KMS-11 (cell line): ENCODE measurements around the gene BRD4.

Experiments used
- H2AFZ ChIP-seq: fragments of 200-600 bp; sonication (generic); 2 replicates; pipeline ENCODE4 v1.6.1; 2016; ENCODE audit warnings: antibody characterized with exemption, mixed run types, low read depth
- H3K27ac ChIP-seq: fragments of 200-600 bp; sonication (generic); 2 replicates; pipeline ENCODE4 v1.6.1; 2016; ENCODE audit warnings: mild to moderate bottlenecking, mixed run types
- H3K27me3 ChIP-seq: fragments of 200-600 bp; sonication (generic); 2 replicates; pipeline ENCODE4 v1.6.1; 2017; ENCODE audit warnings: mild to moderate bottlenecking, low read depth, mixed run types, moderate library complexity; ENCODE audit not compliant: insufficient read depth
- H3K36me3 ChIP-seq: fragments of 200-600 bp; sonication (generic); 2 replicates; pipeline ENCODE4 v1.6.1; 2017; ENCODE audit warnings: mild to moderate bottlenecking, mixed run types; ENCODE audit not compliant: insufficient read depth
- H3K4me1 ChIP-seq: fragments of 200-600 bp; sonication (generic); 2 replicates; pipeline ENCODE4 v1.6.1; 2016; ENCODE audit warnings: mild to moderate bottlenecking, low read depth, mixed run types; ENCODE audit not compliant: poor library complexity, severe bottlenecking
- H3K4me2 ChIP-seq: fragments of 200-600 bp; sonication (generic); 2 replicates; pipeline ENCODE4 v1.7.0; 2016; ENCODE audit warnings: mild to moderate bottlenecking, mixed run types
- H3K4me3 ChIP-seq: fragments of 200-600 bp; sonication (generic); IDR thresholded peaks from 2 replicates; pipeline ENCODE4 v1.6.1; 2017; ENCODE audit warnings: low read depth, low read length, mixed read lengths; ENCODE audit not compliant: insufficient read depth
- H3K79me2 ChIP-seq: fragments of 200-600 bp; sonication (generic); 2 replicates; pipeline ENCODE4 v1.6.1; 2016; ENCODE audit warnings: low read depth, mixed run types; ENCODE audit not compliant: insufficient read depth
- H3K9ac ChIP-seq: fragments of 200-600 bp; sonication (generic); 2 replicates; pipeline ENCODE4 v1.6.1; 2016; ENCODE audit warnings: mild to moderate bottlenecking, mixed run types
- H4K20me1 ChIP-seq: fragments of 200-600 bp; sonication (generic); 2 replicates; pipeline ENCODE4 v1.6.1; 2016; ENCODE audit warnings: mild to moderate bottlenecking, mixed run types; ENCODE audit not compliant: insufficient read depth
- CTCF ChIP-seq: fragments of 200-600 bp; sonication (generic); conservative IDR thresholded peaks from 2 replicates; pipeline ENCODE4 v1.6.1; 2017; ENCODE audit warnings: low read depth, mild to moderate bottlenecking, antibody characterized with exemption, low read length, moderate library complexity, mixed read lengths

Gene BRD4

DNA sequence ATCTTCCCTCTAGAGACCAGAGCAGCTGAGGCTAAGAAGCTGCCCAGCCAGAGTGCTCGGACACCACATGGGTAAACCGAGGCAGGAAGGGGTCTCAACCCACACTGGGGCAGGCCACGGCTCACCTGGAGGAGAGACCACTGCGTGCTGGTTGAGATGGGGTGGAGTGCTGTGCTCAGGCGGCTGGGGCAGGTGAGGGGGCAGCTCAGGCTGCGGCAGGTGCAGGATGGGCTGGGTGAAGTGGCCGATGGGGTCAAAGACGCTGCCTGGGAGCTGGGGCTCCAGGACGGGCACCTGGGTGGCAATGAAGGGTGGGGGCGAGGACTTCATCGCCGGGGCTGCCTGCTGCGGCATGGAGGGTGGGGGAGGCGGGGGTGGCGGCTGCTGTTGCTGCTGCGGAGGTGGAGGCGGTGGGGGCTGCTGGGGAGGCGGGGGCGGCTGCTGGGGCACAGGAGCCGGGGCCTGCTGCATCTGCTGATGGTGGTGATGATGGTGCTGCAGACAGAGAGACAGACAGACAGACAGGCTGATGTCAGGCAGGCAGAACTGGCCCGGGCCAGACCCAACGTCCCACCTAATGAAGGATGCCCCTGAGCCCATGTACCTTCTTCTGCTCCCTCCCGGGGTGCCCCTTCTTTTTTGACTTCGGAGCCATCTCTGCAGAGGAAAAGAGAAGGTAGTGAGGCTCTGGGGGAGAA is 88.1 kb downstream of the BRD4 start:
- Histone ChIP-seq H3K4me3 (no peak overlapping the region), H3K4me1 (peaks cover 7% of the 10 kb centered on the region), H3K36me3 (no peaks in the 10 kb centered on the region), H3K4me2 (no peak overlapping the region), H3K27me3 (no peaks in the 10 kb centered on the region), H3K27ac (no peak overlapping the region), H3K9ac (no peak overlapping the region), H2AFZ (no peak overlapping the region), H4K20me1 (no peaks in the 10 kb centered on the region), H3K79me2 (no peaks in the 10 kb centered on the region)
- no peak for TF ChIP-seq CTCF

GRCh38 chr19:15243236-15243957 is 88.9 kb downstream of the BRD4 start:
- no peak overlapping the region for H3K4me2 ChIP-seq
- no peaks in the 10 kb centered on the region for H3K36me3 ChIP-seq
- H3K27me3 ChIP-seq = no peaks in the 10 kb centered on the region
- H3K79me2 ChIP-seq = no peaks in the 10 kb centered on the region
- H4K20me1 ChIP-seq = no peaks in the 10 kb centered on the region
- H3K4me3 ChIP-seq = no peak overlapping the region
- no peak overlapping the region for H2AFZ ChIP-seq
- peaks cover 6% of the 10 kb centered on the region for H3K4me1 ChIP-seq
- TF ChIP-seq CTCF = no peak
- no peak overlapping the region for H3K9ac ChIP-seq
- no peak overlapping the region for H3K27ac ChIP-seq

- no peaks in the 10 kb centered on the region for H4K20me1 ChIP-seq
- no peak for TF ChIP-seq CTCF
- no peak overlapping the region for H3K9ac ChIP-seq
- H3K4me3 ChIP-seq = no peak overlapping the region
- no peaks in the 10 kb centered on the region for H3K27me3 ChIP-seq
- H3K4me2 ChIP-seq = no peak overlapping the region
- H3K4me1 ChIP-seq = no peaks in the 10 kb centered on the region
- H3K36me3 ChIP-seq = no peaks in the 10 kb centered on the region
- H3K27ac ChIP-seq = no peak overlapping the region
- H2AFZ ChIP-seq = no peak overlapping the region
- no peaks in the 10 kb centered on the region for H3K79me2 ChIP-seq
Observed at GRCh38 chr19:15241259-15241910, 91.0 kb downstream of the BRD4 start.

- H3K9ac ChIP-seq = no peak overlapping the region
- H2AFZ ChIP-seq = no peak overlapping the region
- H3K4me1 ChIP-seq = no peaks in the 10 kb centered on the region
- H4K20me1 ChIP-seq = no peaks in the 10 kb centered on the region
- no peaks in the 10 kb centered on the region for H3K79me2 ChIP-seq
- TF ChIP-seq CTCF = no peak
- H3K27me3 ChIP-seq = no peaks in the 10 kb centered on the region
- no peaks in the 10 kb centered on the region for H3K36me3 ChIP-seq
- no peak overlapping the region for H3K27ac ChIP-seq
- H3K4me2 ChIP-seq = no peak overlapping the region
- H3K4me3 ChIP-seq = no peak overlapping the region
Observed at GRCh38 chr19:15240515-15240914, 91.8 kb downstream of the BRD4 start.
